ENCODE results near the gene MOB3B. TPM values are rescaled to one million over a fixed set of nuclear protein-coding genes. Genes with fewer than 3 reads are reported as not detected.
"Not testable (repeated sequence)": the region's sequence is repeated elsewhere in the genome, so short reads cannot be mapped to it uniquely, and the experiment has no call there.

The MOB3B gene
- total RNA-seq, 4 donors from 2014 or later: 9.8 to 17.6 (median 14.6) TPM

- peaks cover 0 to 7% of the 10 kb centered on the region in 2 donors for H3K36me3 ChIP-seq
- no peak overlapping the region for H3K4me3 ChIP-seq (replicated peaks in 1 of 3)
- no peak overlapping the region for H3K27ac ChIP-seq
- WGBS, 2 donors: 73 to 78% methylated on average over 3 of the region's 3 CpGs
- no peaks in the 10 kb centered on the region for H3K9me3 ChIP-seq
- TF ChIP-seq CTCF (IDR thresholded peaks at IDR 0.05) (no peak), POLR2A (IDR thresholded peaks at IDR 0.05) (no peak)
- intact Hi-C loops (cut with DNase I): no loop called here
- H3K4me1 ChIP-seq: peaks cover 18 to 23% of the 10 kb centered on the region in 2 donors
- no peak for DNase-seq
- no peaks in the 10 kb centered on the region for H3K27me3 ChIP-seq
These were observed 78.3 kb downstream of the MOB3B start for GRCh38 chr9:27451207-27451797.

GRCh38 chr9:27450752-27451151 is 78.9 kb downstream of the MOB3B start:
- H3K27me3 ChIP-seq: no peaks in the 10 kb centered on the region
- intact Hi-C loops (cut with DNase I): no loop called here
- no peak for DNase-seq
- H3K4me3 ChIP-seq (replicated peaks in 1 of 3): no peak overlapping the region
- peaks cover 0 to 7% of the 10 kb centered on the region in 2 donors for H3K36me3 ChIP-seq
- no peaks in the 10 kb centered on the region for H3K9me3 ChIP-seq
- H3K4me1 ChIP-seq: peaks cover 18 to 23% of the 10 kb centered on the region in 2 donors
- TF ChIP-seq POLR2A (IDR thresholded peaks at IDR 0.05) (no peak), CTCF (IDR thresholded peaks at IDR 0.05) (no peak)
- no peak overlapping the region for H3K27ac ChIP-seq

- H3K27ac ChIP-seq; H3K4me3 ChIP-seq (replicated peaks in 1 of 3); H3K9me3 ChIP-seq; H3K36me3 ChIP-seq; intact Hi-C loops (cut with DNase I); DNase-seq; H3K27me3 ChIP-seq: not testable (repeated sequence)
- WGBS, 2 donors: 90 to 91% methylated on average over 3 of the region's 3 CpGs
- peaks cover 18 to 23% of the 10 kb centered on the region in 2 donors for H3K4me1 ChIP-seq
These were observed 81.3 kb downstream of the MOB3B start for GRCh38 chr9:27448356-27448755.

GRCh38 chr9:27447031-27447683 is 82.5 kb downstream of the MOB3B start:
- 72 to 85% methylated on average over 5 of the region's 5 CpGs for WGBS, 2 donors
- Histone ChIP-seq H3K9me3 (no peaks in the 10 kb centered on the region), H3K4me1 (peaks cover 18 to 23% of the 10 kb centered on the region in 2 donors), H3K27me3 (no peaks in the 10 kb centered on the region), H3K4me3 (replicated peaks in 1 of 3) (no peak overlapping the region), H3K27ac (no peak overlapping the region), H3K36me3 (no peaks in the 10 kb centered on the region)
- no peak for TF ChIP-seq POLR2A (IDR thresholded peaks at IDR 0.05)
- TF ChIP-seq CTCF (IDR thresholded peaks at IDR 0.05): no peak
- intact Hi-C loops (cut with DNase I): no loop called here
- no peak for DNase-seq

GRCh38 chr9:27445688-27446087 is 83.9 kb downstream of the MOB3B start:
- intact Hi-C loops (cut with DNase I): no loop called here
- H3K27ac ChIP-seq: no peak overlapping the region
- peaks cover 8 to 10% of the 10 kb centered on the region in 2 donors for H3K4me1 ChIP-seq
- H3K36me3 ChIP-seq: no peaks in the 10 kb centered on the region
- no peaks in the 10 kb centered on the region for H3K27me3 ChIP-seq
- WGBS, 2 donors: 81 to 82% methylated on average over 6 of the region's 6 CpGs
- TF ChIP-seq CTCF (IDR thresholded peaks at IDR 0.05) (no peak), POLR2A (IDR thresholded peaks at IDR 0.05) (no peak)
- no peak overlapping the region for H3K4me3 ChIP-seq (replicated peaks in 1 of 3)
- H3K9me3 ChIP-seq: no peaks in the 10 kb centered on the region
- no peak for DNase-seq
